Mesenchymal stem cell (in vitro differentiated cells and primary cell): Measurements from ENCODE around the gene ROBO2.
A peak's percentile ranks its signal among the peaks of the same experiment; 100 is the strongest.

Experiments
- DNase-seq: peaks from one replicate; pipeline ENCODE4 v3.0.0-alpha.2; 2013
- H2AFZ ChIP-seq: one replicate; pipeline ENCODE4 v1.6.1; 2013; ENCODE audit warnings: low read depth, mild to moderate bottlenecking, control low read depth, inconsistent platforms, low read length, moderate library complexity
- H2AK5ac ChIP-seq: 2 replicates; pipeline ENCODE4 v1.6.1; 2013; ENCODE audit warnings: low read length, moderate library complexity, mild to moderate bottlenecking, inconsistent platforms; ENCODE audit not compliant: severe bottlenecking
- H2BK120ac ChIP-seq: one replicate; pipeline ENCODE4 v1.6.1; 2013; ENCODE audit warnings: low read depth, mild to moderate bottlenecking, inconsistent platforms, low read length, moderate library complexity
- H2BK12ac ChIP-seq, 2 experiments: one replicate each; pipeline ENCODE4 v1.6.1; 2013; ENCODE audit warnings: inconsistent platforms in 2 of 2, low read length in 2 of 2, mild to moderate bottlenecking in 2 of 2, moderate library complexity in 2 of 2, control low read depth in 1 of 2
- H2BK15ac ChIP-seq: one replicate; pipeline ENCODE4 v1.6.1; 2013; ENCODE audit warnings: mild to moderate bottlenecking, low read depth, inconsistent platforms; ENCODE audit not compliant: poor library complexity, severe bottlenecking
- H2BK5ac ChIP-seq: 2 replicates; pipeline ENCODE4 v1.6.1; 2013; ENCODE audit warnings: low read depth, mild to moderate bottlenecking, low read length, control low read depth, inconsistent platforms; ENCODE audit not compliant: poor library complexity, severe bottlenecking
- H3K14ac ChIP-seq, 2 experiments: one replicate each; pipeline ENCODE4 v1.6.1; 2013; ENCODE audit warnings: inconsistent platforms in 2 of 2, low read length in 2 of 2, control low read depth in 1 of 2, mild to moderate bottlenecking in 1 of 2, moderate library complexity in 1 of 2
- H3K18ac ChIP-seq, 2 experiments: one replicate each; pipeline ENCODE4 v1.6.1; 2013; ENCODE audit warnings: inconsistent platforms in 2 of 2, low read length in 2 of 2, control low read depth in 1 of 2, low read depth in 1 of 2, mild to moderate bottlenecking in 1 of 2
- H3K23ac ChIP-seq, 2 experiments: one replicate each; pipeline ENCODE4 v1.6.1; 2013; ENCODE audit warnings: inconsistent platforms in 2 of 2, low read length in 2 of 2, mild to moderate bottlenecking in 2 of 2, moderate library complexity in 2 of 2, control low read depth in 1 of 2
- H3K27ac ChIP-seq: 2 replicates; pipeline ENCODE4 v1.5.1; 2013; ENCODE audit warnings: mild to moderate bottlenecking, moderate library complexity, low read length, control low read depth, inconsistent platforms; ENCODE audit not compliant: poor library complexity, severe bottlenecking
- H3K27me3 ChIP-seq, 2 experiments: 2 replicates each; pipeline versions ENCODE4 v1.6.1 to v1.7.0; 2013; ENCODE audit warnings: low read length in 2 of 2, mild to moderate bottlenecking in 2 of 2, moderate library complexity in 2 of 2, control low read depth in 1 of 2, inconsistent platforms in 1 of 2; ENCODE audit not compliant: control insufficient read depth in 1 of 2, insufficient read depth in 1 of 2
- H3K36me3 ChIP-seq, 2 experiments: 2 replicates each; pipeline versions ENCODE4 v1.6.1 to v1.7.0; 2013; ENCODE audit warnings: low read length in 2 of 2, control low read depth in 1 of 2, inconsistent platforms in 1 of 2, low read depth in 1 of 2, mild to moderate bottlenecking in 1 of 2; ENCODE audit not compliant: insufficient read depth in 2 of 2, control insufficient read depth in 1 of 2
- H3K4ac ChIP-seq, 2 experiments: one replicate each; pipeline ENCODE4 v1.6.1; 2013; ENCODE audit warnings: inconsistent platforms in 2 of 2, low read length in 2 of 2, mild to moderate bottlenecking in 2 of 2, moderate library complexity in 2 of 2, control low read depth in 1 of 2, low read depth in 1 of 2
- H3K4me1 ChIP-seq: 2 replicates; pipeline ENCODE4 v1.6.1; 2013; ENCODE audit warnings: low read depth, low read length, control low read depth; ENCODE audit not compliant: control insufficient read depth, insufficient read depth
- H3K4me2 ChIP-seq: 2 replicates; pipeline ENCODE4 v1.6.1; 2013; ENCODE audit warnings: low read length, mild to moderate bottlenecking, inconsistent platforms; ENCODE audit not compliant: poor library complexity, severe bottlenecking
- H3K4me3 ChIP-seq, 2 experiments: 2 replicates each; pipeline versions ENCODE4 v1.5.1 to v1.7.0; 2013; ENCODE audit warnings: low read length in 2 of 2, mild to moderate bottlenecking in 2 of 2, control low read depth in 1 of 2, low read depth in 1 of 2; ENCODE audit not compliant: insufficient read depth in 1 of 2
- H3K79me1 ChIP-seq: replicated peaks from 2 replicates; pipeline ENCODE4 v1.6.1; 2013; ENCODE audit warnings: mild to moderate bottlenecking, control low read depth, low read length, inconsistent platforms; ENCODE audit not compliant: poor library complexity, severe bottlenecking
- H3K9ac ChIP-seq: 2 replicates; pipeline ENCODE4 v1.7.0; 2013; ENCODE audit warnings: mild to moderate bottlenecking, low read length, moderate library complexity
- H3K9me3 ChIP-seq: 2 replicates; pipeline ENCODE4 v1.7.0; 2013; ENCODE audit warnings: mild to moderate bottlenecking, low read length; ENCODE audit not compliant: control insufficient read depth
- H4K8ac ChIP-seq: one replicate; pipeline ENCODE4 v1.6.1; 2013; ENCODE audit warnings: inconsistent platforms, mild to moderate bottlenecking, low read length, moderate library complexity
- H4K91ac ChIP-seq: one replicate; pipeline ENCODE4 v1.6.1; 2013; ENCODE audit warnings: mild to moderate bottlenecking, low read length, inconsistent platforms
- WGBS: methylation state at CpG from one replicate; pipeline ENCODE4 v1.1.7; 2013; ENCODE audit warnings: mixed read lengths; 5-methylcytosine and 5-hydroxymethylcytosine counted together

Gene ROBO2

DNA sequence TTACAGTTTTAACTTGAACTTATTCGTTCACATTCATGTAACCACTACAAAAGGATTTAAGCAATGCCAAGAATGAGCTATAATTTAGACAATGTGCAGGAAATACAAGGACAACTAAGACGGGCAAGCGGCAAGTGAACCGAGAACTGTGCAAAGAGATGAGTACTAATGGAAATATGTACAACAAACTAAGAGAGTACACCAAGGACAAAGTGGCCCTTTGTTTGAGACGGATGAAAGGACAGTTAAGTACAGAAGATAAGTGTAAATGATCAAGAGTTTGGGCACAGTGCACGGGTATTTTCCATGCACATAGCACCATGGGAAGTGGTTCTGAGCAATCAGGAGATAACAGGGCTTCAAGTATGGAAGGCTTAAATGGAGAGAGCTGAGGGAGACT, 281.7 kb downstream of the ROBO2 start:
- Histone ChIP-seq H3K4me1 (peaks cover 5% of the 10 kb centered on the region), H3K79me1 (no peaks in the 10 kb centered on the region), H2BK120ac (no peak overlapping the region), H3K14ac (no peak overlapping the region), H3K4me2 (no peak overlapping the region), H3K4me3 (no peak overlapping the region), H3K4ac (no peak overlapping the region), H4K91ac (no peak overlapping the region), H2AFZ (no peak overlapping the region), H2BK12ac (no peak overlapping the region), H2AK5ac (no peak overlapping the region), H2BK5ac (no peak overlapping the region), H3K9ac (no peak overlapping the region), H3K27me3 (no peaks in the 10 kb centered on the region), H3K27ac (no peak overlapping the region), H3K9me3 (no peaks in the 10 kb centered on the region), H4K8ac (no peak overlapping the region), H3K18ac (no peak overlapping the region), H2BK15ac (no peak overlapping the region), H3K23ac (no peak overlapping the region), H3K36me3 (no peaks in the 10 kb centered on the region)
- 59% methylated on average over 5 of the region's 6 CpGs for WGBS
- peak; percentile 7 for DNase-seq

DNA sequence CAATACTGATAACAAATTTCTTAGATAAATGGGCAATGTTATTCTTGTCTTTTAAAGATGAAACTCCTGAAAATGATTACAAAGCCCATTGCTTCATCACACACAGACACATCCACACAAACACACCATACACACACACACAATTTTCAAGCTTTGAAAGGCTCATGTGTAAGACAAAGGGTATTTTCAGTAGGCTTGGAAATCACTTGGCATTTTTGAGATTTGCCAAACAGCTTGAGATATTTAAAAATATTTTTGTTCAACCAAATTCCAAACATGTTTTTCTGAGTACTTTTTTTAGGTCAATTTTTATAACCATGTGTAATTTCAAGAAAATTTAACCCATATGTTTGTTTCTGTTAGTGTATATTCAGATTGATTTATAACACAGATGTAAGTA, 283.7 kb downstream of the ROBO2 start:
- H3K4me1 ChIP-seq = peaks cover 2% of the 10 kb centered on the region
- no peak overlapping the region for H3K4me3 ChIP-seq
- no peak overlapping the region for H3K4ac ChIP-seq
- H3K14ac ChIP-seq = no peak overlapping the region
- H2BK5ac ChIP-seq = no peak overlapping the region
- H3K18ac ChIP-seq = no peak overlapping the region
- H3K27me3 ChIP-seq = no peaks in the 10 kb centered on the region
- no peak overlapping the region for H2BK12ac ChIP-seq
- no peak overlapping the region for H2AFZ ChIP-seq
- no peaks in the 10 kb centered on the region for H3K9me3 ChIP-seq
- no peaks in the 10 kb centered on the region for H3K36me3 ChIP-seq
- no peak overlapping the region for H3K9ac ChIP-seq
- no peak overlapping the region for H3K23ac ChIP-seq
- H3K79me1 ChIP-seq = no peaks in the 10 kb centered on the region
- H2AK5ac ChIP-seq = no peak overlapping the region
- no peak for DNase-seq
- H2BK15ac ChIP-seq = no peak overlapping the region
- H3K4me2 ChIP-seq = no peak overlapping the region
- H4K91ac ChIP-seq = no peak overlapping the region
- no peak overlapping the region for H2BK120ac ChIP-seq
- no peak overlapping the region for H4K8ac ChIP-seq
- no peak overlapping the region for H3K27ac ChIP-seq

- Histone ChIP-seq H4K8ac (no peak overlapping the region), H3K14ac (no peak overlapping the region), H3K4me1 (peaks cover 2% of the 10 kb centered on the region), H4K91ac (no peak overlapping the region), H3K23ac (no peak overlapping the region), H3K79me1 (no peaks in the 10 kb centered on the region), H2AFZ (no peak overlapping the region), H3K36me3 (no peaks in the 10 kb centered on the region), H3K4me2 (no peak overlapping the region), H2BK15ac (no peak overlapping the region), H3K4ac (no peak overlapping the region), H3K9me3 (no peaks in the 10 kb centered on the region), H2AK5ac (no peak overlapping the region), H3K27ac (no peak overlapping the region), H3K9ac (no peak overlapping the region), H2BK5ac (no peak overlapping the region), H3K27me3 (no peaks in the 10 kb centered on the region), H3K18ac (no peak overlapping the region), H2BK120ac (no peak overlapping the region), H3K4me3 (no peak overlapping the region), H2BK12ac (no peak overlapping the region)
- DNase-seq = no peak
- 85% methylated on average over 3 of the region's 3 CpGs for WGBS
Observed at GRCh38 chr3:77324105-77324504, 284.2 kb downstream of the ROBO2 start.

DNA sequence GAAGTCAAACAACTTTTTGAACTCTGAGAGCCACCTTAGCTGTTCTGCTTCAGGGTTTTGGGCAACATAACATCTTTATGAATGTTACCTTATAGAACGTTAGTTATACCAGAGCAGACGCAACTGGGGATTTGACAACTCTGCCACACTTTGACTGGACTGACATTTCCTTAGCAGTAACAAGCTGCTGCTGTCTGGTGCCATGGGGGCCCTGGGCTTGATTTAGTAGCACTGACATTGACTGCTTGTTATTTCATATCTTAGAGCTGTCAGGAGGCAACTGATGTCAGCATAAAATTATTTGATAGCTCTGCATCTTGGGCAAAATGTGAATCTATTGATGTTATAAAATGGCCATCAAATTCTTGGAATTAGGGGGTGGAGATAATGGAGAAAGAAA, 285.4 kb downstream of the ROBO2 start:
- WGBS = 92% methylated on average over 2 of the region's 2 CpGs
- H3K4me2 ChIP-seq = no peak overlapping the region
- H2BK5ac ChIP-seq = no peak overlapping the region

More for the DNA sequence above, 285.4 kb downstream of the ROBO2 start:
- Histone ChIP-seq H3K36me3 (no peaks in the 10 kb centered on the region), H3K27me3 (no peaks in the 10 kb centered on the region), H3K27ac (no peak overlapping the region), H3K14ac (no peak overlapping the region), H3K9me3 (no peaks in the 10 kb centered on the region), H3K4me1 (peaks cover 2% of the 10 kb centered on the region), H4K91ac (no peak overlapping the region), H3K18ac (no peak overlapping the region), H2BK15ac (no peak overlapping the region), H2BK12ac (no peak overlapping the region), H3K79me1 (no peaks in the 10 kb centered on the region), H2BK120ac (no peak overlapping the region), H2AK5ac (no peak overlapping the region), H2AFZ (no peak overlapping the region), H3K23ac (no peak overlapping the region), H3K4me3 (no peak overlapping the region), H3K4ac (no peak overlapping the region), H4K8ac (no peak overlapping the region), H3K9ac (no peak overlapping the region)
- no peak for DNase-seq
